Esophagus squamous epithelium (tissue), 5 donors: ENCODE measurements around the gene VKORC1. TPM values are rescaled to one million over a fixed set of nuclear protein-coding genes. Genes with fewer than 3 reads are reported as not detected.

ENCODE experiments used
- DNase-seq: peaks from one replicate; lab custom pipeline; 2025; lab: John Stamatoyannopoulos, UW
- H3K27ac ChIP-seq, 4 donors: fragments of 200-600 bp; sonication (generic); one replicate each; pipeline ENCODE4 v1.5.1; 2016 to 2019; ENCODE audit warnings: mild to moderate bottlenecking in 1 of 4
- H3K27me3 ChIP-seq, 4 donors: fragments of 200-600 bp; sonication (generic); 1 replicate in 3 of 4; 2 replicates in 1 of 4; pipeline versions ENCODE4 v1.5.1 to v1.6.0; 2017 to 2021; ENCODE audit warnings: antibody characterized with exemption in 1 of 4
- H3K36me3 ChIP-seq, 3 donors: fragments of 200-600 bp; sonication (generic); one replicate each; pipeline ENCODE4 v1.5.1; 2016 to 2019
- H3K4me1 ChIP-seq, 3 donors: fragments of 200-600 bp; sonication (generic); one replicate each; pipeline ENCODE4 v1.5.1; 2017 to 2019
- H3K4me3 ChIP-seq, 4 donors: fragments of 200-600 bp; sonication (generic); 1 replicate in 3 of 4; 2 replicates in 1 of 4; pipeline ENCODE4 v1.5.1; 2016 to 2019; ENCODE audit warnings: mild to moderate bottlenecking in 2 of 4, moderate library complexity in 1 of 4
- H3K9me3 ChIP-seq, 3 donors: fragments of 200-600 bp; sonication (generic); one replicate each; pipeline ENCODE4 v1.5.1; 2016 to 2019
- CTCF ChIP-seq, 6 experiments: fragments of 450-650 bp in 4 of 6; fragments of 200-600 bp in 2 of 6; sonication (generic) in 2 of 6; IDR thresholded peaks; one replicate each; pipeline ENCODE4 v1.5.1; 2016 to 2019; ENCODE audit warnings: antibody characterized with exemption in 6 of 6, mild to moderate bottlenecking in 4 of 6, moderate library complexity in 4 of 6
- POLR2A ChIP-seq, 4 donors: fragments of 450-650 bp; IDR thresholded peaks; one replicate each; pipeline ENCODE4 v1.6.1; 2017; ENCODE audit warnings: antibody characterized with exemption in 4 of 4, mild to moderate bottlenecking in 4 of 4, moderate library complexity in 3 of 4
- WGBS, 2 donors: methylation state at CpG; one replicate each; pipeline ENCODE4 v1.1.5; 2018; 5-methylcytosine and 5-hydroxymethylcytosine counted together
- intact Hi-C: fragments of 100-400 bp; cut with DNase I; formaldehyde crosslinking; loops from one replicate; pipeline ENCODE4 v1.15.0; 2022
- total RNA-seq, 4 donors: library from RNA; depleted of rRNA; stranded (reverse); fragments of >200 nt; gene quantifications; one replicate each; pipeline ENCODE4 v1.1.0, GENCODE V29; 2016
- donor health status: DM: yes; HTN: yes; CAD: no.

VKORC1 gene
- total RNA-seq: 10 to 100 TPM; 27.6 to 56.6 (median 44.0) TPM

GRCh38 chr16:31094424-31095120, at the start of gene VKORC1:
Gene VKORC1, minus strand, starts transcription at chr16:31094797. Its CDS starts 68 bp downstream, at chr16:31094729.
- intact Hi-C loops: no loop called here
- no peaks in the 10 kb centered on the region for H3K27me3 ChIP-seq
- H3K36me3 ChIP-seq: peaks cover 7 to 19% (median 11%) of the 10 kb centered on the region in 3 donors
- peak within 1 kb of the TSS; percentile 51 to 88 (median 78) for H3K4me3 ChIP-seq
- H3K27ac ChIP-seq: peak within 1 kb of the TSS; percentile 76 to 91 (median 91)
- TF ChIP-seq POLR2A (IDR thresholded peaks at IDR 0.05) (peak in 3 of 4 donors; percentile 36 to 66 (median 42)), CTCF (IDR thresholded peaks at IDR 0.05) (peak in 2 of 6 experiments; percentile 22 to 45)
- peak; percentile 69 for DNase-seq
- peaks cover 10 to 32% (median 11%) of the 10 kb centered on the region in 3 donors for H3K4me1 ChIP-seq
- 1 to 2% methylated on average over 5 to 14 of the region's 69 CpGs for WGBS, 2 donors
- no peaks in the 10 kb centered on the region for H3K9me3 ChIP-seq

GRCh38 chr16:31143694-31144148, 49.1 kb upstream of the VKORC1 start:
- TF ChIP-seq CTCF (IDR thresholded peaks at IDR 0.05) (no peak), POLR2A (IDR thresholded peaks at IDR 0.05) (no peak)
- Histone ChIP-seq H3K36me3 (no peaks in the 10 kb centered on the region), H3K27ac (peak overlapping the region in 1 of 4 donors; percentile 3), H3K4me1 (peaks cover 30 to 65% (median 33%) of the 10 kb centered on the region in 3 donors), H3K27me3 (peaks cover 0 to 25% (median 0%) of the 10 kb centered on the region in 4 donors), H3K9me3 (no peaks in the 10 kb centered on the region), H3K4me3 (no peak overlapping the region)
- intact Hi-C loops: loop anchor here (5.0 kb wide), 1 partner anchor 156 kb away; the partner anchor contains the start of gene HSD3B7
- DNase-seq: no peak
- 70 to 80% methylated on average over 4 to 8 of the region's 8 CpGs for WGBS, 2 donors

GRCh38 chr16:31143011-31143693, 48.6 kb upstream of the VKORC1 start:
- peak overlapping the region; percentile 40 to 70 (median 50) for H3K4me3 ChIP-seq
- intact Hi-C loops: loop anchor here (5.0 kb wide), 1 partner anchor 156 kb away; the partner anchor contains the start of gene HSD3B7
- H3K9me3 ChIP-seq: no peaks in the 10 kb centered on the region
- WGBS, 2 donors: 55 to 64% methylated on average over 9 to 12 of the region's 22 CpGs
- no peak for DNase-seq
- peaks cover 0 to 20% (median 0%) of the 10 kb centered on the region in 4 donors for H3K27me3 ChIP-seq
- peak overlapping the region; percentile 88 to 93 (median 88) for H3K27ac ChIP-seq
- peaks cover 28 to 65% (median 33%) of the 10 kb centered on the region in 3 donors for H3K4me1 ChIP-seq
- TF ChIP-seq POLR2A (IDR thresholded peaks at IDR 0.05) (no peak), CTCF (IDR thresholded peaks at IDR 0.05) (no peak)
- H3K36me3 ChIP-seq: no peaks in the 10 kb centered on the region

GRCh38 chr16:31142109-31143010, 47.8 kb upstream of the VKORC1 start:
- WGBS, 2 donors: 2 to 5% methylated on average over 15 to 22 of the region's 89 CpGs
- no peaks in the 10 kb centered on the region for H3K9me3 ChIP-seq
- H3K27me3 ChIP-seq: peaks cover 0 to 12% (median 0%) of the 10 kb centered on the region in 4 donors
- H3K4me3 ChIP-seq: peak overlapping the region; percentile 40 to 70 (median 50)
- peaks cover 28 to 64% (median 33%) of the 10 kb centered on the region in 3 donors for H3K4me1 ChIP-seq
- TF ChIP-seq CTCF (IDR thresholded peaks at IDR 0.05) (peak; percentile 95 to 100 (median 100)), POLR2A (IDR thresholded peaks at IDR 0.05) (peak in 2 of 4 donors; percentile 15 to 19)
- no peaks in the 10 kb centered on the region for H3K36me3 ChIP-seq
- DNase-seq: peak; percentile 98
- H3K27ac ChIP-seq: peak overlapping the region; percentile 88 to 93 (median 89)
- intact Hi-C loops: loop anchor here (5.0 kb wide), 1 partner anchor 155 kb away; the partner anchor contains the start of gene HSD3B7
